ENCODE data around the gene CBX8. TPM values are rescaled to one million over a fixed set of nuclear protein-coding genes. Genes with fewer than 3 reads are reported as not detected.

CBX8 gene
- total and polyA plus RNA-seq, 2 of the 13 experiments (the other 11 are each of a cell fraction or from before 2014, with no cell fraction given): 0.34 to 12.6 TPM

DNA sequence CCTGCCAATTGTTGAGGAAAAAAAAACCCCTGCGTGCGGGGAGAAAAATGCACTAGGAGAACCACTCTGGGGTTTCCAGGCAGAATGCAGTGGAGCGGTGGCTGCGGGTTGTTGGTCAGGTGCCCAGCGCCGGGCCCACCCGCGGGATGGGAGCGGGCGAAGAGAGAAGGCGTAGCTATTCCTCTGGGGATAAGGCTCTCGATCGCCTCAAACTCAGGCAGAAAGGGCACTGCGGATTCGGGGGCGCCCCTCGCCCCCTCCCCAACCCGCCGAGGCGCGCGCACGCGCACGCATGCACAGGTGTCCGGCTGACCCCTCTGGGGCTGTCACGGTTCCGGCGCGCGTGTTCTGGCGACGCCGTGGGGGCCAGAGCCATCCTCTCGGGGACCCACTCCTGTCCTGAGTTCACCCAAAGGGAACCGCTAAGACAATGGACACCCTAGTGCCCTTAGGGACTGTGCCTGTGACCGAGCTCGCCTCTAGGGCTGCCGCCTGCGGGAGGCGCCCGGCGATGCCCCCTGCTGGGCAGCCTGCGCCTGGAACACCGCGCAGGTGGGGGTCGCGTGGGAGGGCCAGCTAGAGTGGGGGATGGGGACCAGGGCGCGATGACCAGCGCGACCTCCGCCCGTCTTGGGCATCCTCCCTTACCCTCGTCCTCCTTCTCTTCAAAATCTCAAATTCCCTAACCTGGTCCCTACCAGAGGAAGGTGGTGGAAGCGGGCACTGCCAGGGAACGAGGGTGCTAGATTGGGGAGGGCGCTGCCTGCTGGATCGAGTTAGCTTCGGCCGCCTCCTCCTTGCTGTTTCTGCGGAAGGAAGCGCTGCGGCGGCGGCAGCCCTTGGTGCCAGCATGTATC is 14.4 kb upstream of the CBX8 start (continued):
- TF ChIP-seq DPF2 (CRISPR knock-in tag; IDR thresholded peaks at IDR 0.05; ENCODE audit: borderline replicate concordance, low read depth) (no peak), SP4 (CRISPR knock-in tag; IDR thresholded peaks at IDR 0.05) (peak; percentile 82; the same call in 1 of the 2 replicates), MTF2 (CRISPR knock-in tag; IDR thresholded peaks at IDR 0.05; ENCODE audit: borderline replicate concordance) (peak; percentile 100), NRL (CRISPR knock-in tag; IDR thresholded peaks at IDR 0.05; ENCODE audit: borderline replicate concordance) (peak; percentile 63), HMGXB4 (CRISPR knock-in tag; IDR thresholded peaks at IDR 0.05; ENCODE audit: borderline replicate concordance in 1 of 2, low read depth in 1 of 2) (peak; percentile 89 to 98; a peak in 3 of 4 replicates), POLR2A (IDR thresholded peaks at IDR 0.05; ENCODE audit: insufficient read depth in 1 of 2, low read depth in 2 of 2, low read length in 2 of 2) (no peak), ZNF703 (CRISPR knock-in tag; IDR thresholded peaks at IDR 0.05; ENCODE audit: borderline replicate concordance) (no peak), ZNF3 (CRISPR knock-in tag; IDR thresholded peaks at IDR 0.05) (no peak), HMG20A (CRISPR knock-in tag; IDR thresholded peaks at IDR 0.05; ENCODE audit: borderline replicate concordance) (peak; percentile 31; the same call in 1 of the 2 replicates), POLR2G (IDR thresholded peaks at IDR 0.05; ENCODE audit: low read depth, low read length) (no peak), ZNF660 (CRISPR knock-in tag; IDR thresholded peaks at IDR 0.05; ENCODE audit: borderline replicate concordance, low read depth) (0 out of 2 replicates have a peak, but pooled peaks have one; percentile 62), ZNF883 (CRISPR knock-in tag; IDR thresholded peaks at IDR 0.05; ENCODE audit: not compliant biosample characterization) (peak; percentile 52), RXRA (CRISPR knock-in tag; IDR thresholded peaks at IDR 0.05) (peak; percentile 52), POLR2AphosphoS5 (IDR thresholded peaks at IDR 0.05; ENCODE audit: low read depth, low read length) (no peak), ZNF142 (CRISPR knock-in tag; IDR thresholded peaks at IDR 0.05) (peak; percentile 34; the same call in 1 of the 2 replicates), HNRNPL (IDR thresholded peaks at IDR 0.05; ENCODE audit: low read depth, low read length) (peak; percentile 96), ZNF563 (CRISPR knock-in tag; IDR thresholded peaks at IDR 0.05) (peak; percentile 71; the same call in 1 of the 2 replicates)
- TF ChIP-seq, protein P1, sequence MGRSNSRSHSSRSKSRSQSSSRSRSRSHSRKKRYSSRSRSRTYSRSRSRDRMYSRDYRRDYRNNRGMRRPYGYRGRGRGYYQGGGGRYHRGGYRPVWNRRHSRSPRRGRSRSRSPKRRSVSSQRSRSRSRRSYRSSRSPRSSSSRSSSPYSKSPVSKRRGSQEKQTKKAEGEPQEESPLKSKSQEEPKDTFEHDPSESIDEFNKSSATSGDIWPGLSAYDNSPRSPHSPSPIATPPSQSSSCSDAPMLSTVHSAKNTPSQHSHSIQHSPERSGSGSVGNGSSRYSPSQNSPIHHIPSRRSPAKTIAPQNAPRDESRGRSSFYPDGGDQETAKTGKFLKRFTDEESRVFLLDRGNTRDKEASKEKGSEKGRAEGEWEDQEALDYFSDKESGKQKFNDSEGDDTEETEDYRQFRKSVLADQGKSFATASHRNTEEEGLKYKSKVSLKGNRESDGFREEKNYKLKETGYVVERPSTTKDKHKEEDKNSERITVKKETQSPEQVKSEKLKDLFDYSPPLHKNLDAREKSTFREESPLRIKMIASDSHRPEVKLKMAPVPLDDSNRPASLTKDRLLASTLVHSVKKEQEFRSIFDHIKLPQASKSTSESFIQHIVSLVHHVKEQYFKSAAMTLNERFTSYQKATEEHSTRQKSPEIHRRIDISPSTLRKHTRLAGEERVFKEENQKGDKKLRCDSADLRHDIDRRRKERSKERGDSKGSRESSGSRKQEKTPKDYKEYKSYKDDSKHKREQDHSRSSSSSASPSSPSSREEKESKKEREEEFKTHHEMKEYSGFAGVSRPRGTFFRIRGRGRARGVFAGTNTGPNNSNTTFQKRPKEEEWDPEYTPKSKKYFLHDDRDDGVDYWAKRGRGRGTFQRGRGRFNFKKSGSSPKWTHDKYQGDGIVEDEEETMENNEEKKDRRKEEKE (IDR thresholded peaks at IDR 0.05): no peak

All from HepG2 (cell line).